OCI-LY3 (cell line): Measurements from ENCODE around the gene TOM1L2.

ENCODE experiments used
- CTCF ChIP-seq: fragments of 200-600, 300-600 bp; sonication (generic); IDR thresholded peaks from 2 replicates; pipeline ENCODE4 v1.5.1; 2014; ENCODE audit warnings: antibody characterized with exemption, low read length, low read depth
- EZH2phosphoT487 ChIP-seq: fragments of 200-600 bp; shearing (Covaris generic); IDR thresholded peaks from 2 replicates; pipeline ENCODE4 v1.6.1; 2018; ENCODE audit warnings: antibody characterized with exemption, mixed run types, low read depth

- TF ChIP-seq CTCF (no peak), EZH2phosphoT487 (no peak)
Measured at GRCh38 chr17:17985153-17985552, 13.0 kb upstream of the TOM1L2 start.
